Muscle layer of colon (tissue), 2 donors: ENCODE data around the gene TBC1D16.

ENCODE experiments used
- H3K27ac ChIP-seq: one replicate; pipeline ENCODE4 v1.7.0; 2013; ENCODE audit warnings: low read depth, mild to moderate bottlenecking, low read length, moderate library complexity
- H3K27me3 ChIP-seq, 2 donors: one replicate each; pipeline ENCODE4 v1.7.0; 2013; ENCODE audit warnings: low read length in 2 of 2, mild to moderate bottlenecking in 2 of 2; ENCODE audit not compliant: insufficient read depth in 2 of 2, control insufficient read depth in 1 of 2
- H3K36me3 ChIP-seq: one replicate; pipeline ENCODE4 v1.7.0; 2013; ENCODE audit warnings: mild to moderate bottlenecking, low read length; ENCODE audit not compliant: insufficient read depth
- H3K4me1 ChIP-seq: one replicate; pipeline ENCODE4 v1.7.0; 2013; ENCODE audit warnings: mild to moderate bottlenecking, low read length; ENCODE audit not compliant: insufficient read depth
- H3K4me3 ChIP-seq, 2 donors: one replicate each; pipeline ENCODE4 v1.7.0; 2013; ENCODE audit warnings: low read length in 2 of 2, low read depth in 1 of 2, mild to moderate bottlenecking in 1 of 2, moderate library complexity in 1 of 2
- H3K9ac ChIP-seq: one replicate; pipeline ENCODE4 v1.7.0; 2013; ENCODE audit warnings: low read length
- H3K9me3 ChIP-seq: one replicate; pipeline ENCODE4 v1.7.0; 2013; ENCODE audit warnings: mild to moderate bottlenecking, low read length
- donor health status: abdominal sarcoma.
- donor health status: Adenocarcinoma of cecum.

Gene TBC1D16

DNA sequence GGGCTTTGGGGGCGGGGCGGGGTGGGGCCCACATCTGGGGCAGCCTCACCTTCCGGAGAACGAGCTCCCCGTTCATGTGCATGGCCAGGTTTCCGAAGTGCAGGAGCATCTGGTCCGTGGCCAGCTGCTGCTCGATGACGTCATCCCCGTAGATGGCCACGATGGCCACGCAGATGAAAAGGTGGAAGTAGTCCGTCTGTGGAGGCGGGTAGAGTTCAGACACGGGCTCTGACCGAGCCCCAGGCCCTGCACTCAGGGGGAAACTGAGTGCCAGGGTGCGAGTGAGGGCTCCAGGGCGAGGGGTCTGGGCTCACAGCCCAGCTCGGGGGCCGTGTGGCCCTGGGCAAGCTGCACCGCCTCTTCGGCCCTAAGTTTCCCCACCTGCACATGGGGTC is 93.7 kb downstream of the TBC1D16 start:
- Histone ChIP-seq H3K9me3 (no peaks in the 10 kb centered on the region), H3K36me3 (peaks cover 5% of the 10 kb centered on the region), H3K4me1 (no peaks in the 10 kb centered on the region), H3K9ac (no peak overlapping the region), H3K4me3 (no peak overlapping the region), H3K27ac (no peak overlapping the region), H3K27me3 (no peaks in the 10 kb centered on the region)

DNA sequence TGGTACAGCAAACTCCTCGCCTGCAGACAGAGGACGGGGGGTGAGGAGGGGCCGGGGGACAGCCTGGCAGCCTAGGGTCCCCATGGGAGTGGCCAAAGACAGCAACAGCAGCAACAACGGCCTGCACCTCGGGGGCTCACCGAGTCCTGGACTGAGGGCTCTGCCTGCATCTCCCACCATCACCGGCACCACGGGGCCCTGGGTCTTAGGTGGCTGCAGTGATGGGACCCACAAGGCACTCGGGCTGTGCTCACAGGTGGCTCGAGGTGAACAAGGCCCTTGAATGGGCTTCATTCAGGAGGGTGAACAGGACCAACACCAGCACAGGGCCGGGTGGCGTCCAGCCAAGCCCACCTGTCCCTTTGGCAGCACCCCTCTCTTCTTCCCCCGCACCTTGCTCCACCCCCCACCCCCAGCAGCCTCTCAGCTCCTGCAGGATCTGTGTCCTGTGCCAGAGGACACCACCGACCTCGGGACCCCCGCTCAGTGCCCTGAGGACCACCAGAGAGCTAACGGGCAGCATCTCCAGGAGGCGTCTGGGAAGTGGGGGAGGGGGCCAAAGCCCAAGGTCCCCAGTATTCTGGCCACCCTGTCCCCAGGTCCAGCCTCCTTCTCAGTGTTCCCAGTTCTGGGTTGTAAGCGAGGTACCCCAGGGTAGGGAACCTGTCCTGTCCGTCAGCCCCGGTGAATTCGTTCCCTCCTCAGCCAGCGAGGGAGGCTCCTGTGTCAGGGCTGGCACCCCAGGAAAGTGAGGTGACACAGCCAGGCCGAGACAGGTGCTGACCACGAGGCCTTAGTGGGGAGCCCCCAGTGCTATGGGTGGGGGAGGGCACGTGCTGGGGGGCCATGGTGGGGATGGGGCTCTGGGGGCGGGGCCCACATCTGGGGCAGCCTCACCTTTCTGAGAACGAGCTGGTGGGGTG is 94.3 kb downstream of the TBC1D16 start:
- H3K27me3 ChIP-seq, result no peaks in the 10 kb centered on the region
- no peak overlapping the region for H3K4me3 ChIP-seq
- no peaks in the 10 kb centered on the region for H3K9me3 ChIP-seq
- no peaks in the 10 kb centered on the region for H3K4me1 ChIP-seq
- peaks cover 5% of the 10 kb centered on the region for H3K36me3 ChIP-seq
- no peak overlapping the region for H3K27ac ChIP-seq
- H3K9ac ChIP-seq, result no peak overlapping the region

DNA sequence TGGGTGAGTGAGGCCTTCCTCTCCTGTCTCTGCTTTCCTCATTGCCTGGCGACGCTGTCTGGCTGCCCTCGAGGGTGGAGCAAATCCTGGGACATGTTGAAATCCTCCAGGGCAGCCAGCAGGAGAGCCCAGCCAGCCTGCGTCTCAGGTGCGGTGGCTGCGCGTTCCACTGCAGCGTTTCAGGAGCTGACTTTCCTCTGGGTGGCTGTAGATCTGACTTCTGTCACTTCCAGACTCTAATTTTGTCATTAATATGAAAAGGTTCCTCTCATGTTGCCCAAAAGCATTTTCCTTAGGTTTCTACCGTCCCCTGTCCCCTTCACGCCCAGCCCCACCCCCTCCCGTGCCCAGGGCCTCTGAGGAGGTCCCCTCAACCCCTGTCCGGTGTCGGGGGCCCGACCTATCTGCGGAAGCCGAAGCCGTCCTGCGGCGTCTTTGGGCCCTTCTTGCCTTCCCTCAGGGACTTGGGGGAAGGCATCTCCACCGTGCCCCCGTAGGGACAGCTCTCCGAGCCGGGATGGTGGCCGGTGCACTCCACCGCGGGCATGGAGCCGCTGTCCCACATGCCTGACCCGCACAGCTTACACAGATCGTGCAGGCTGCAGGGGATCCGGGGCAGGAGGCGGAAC is 95.1 kb downstream of the TBC1D16 start:
- no peaks in the 10 kb centered on the region for H3K9me3 ChIP-seq
- no peak overlapping the region for H3K27ac ChIP-seq
- H3K9ac ChIP-seq, result no peak overlapping the region
- peaks cover 5% of the 10 kb centered on the region for H3K36me3 ChIP-seq
- no peaks in the 10 kb centered on the region for H3K27me3 ChIP-seq
- no peak overlapping the region for H3K4me3 ChIP-seq
- H3K4me1 ChIP-seq, result no peaks in the 10 kb centered on the region

DNA sequence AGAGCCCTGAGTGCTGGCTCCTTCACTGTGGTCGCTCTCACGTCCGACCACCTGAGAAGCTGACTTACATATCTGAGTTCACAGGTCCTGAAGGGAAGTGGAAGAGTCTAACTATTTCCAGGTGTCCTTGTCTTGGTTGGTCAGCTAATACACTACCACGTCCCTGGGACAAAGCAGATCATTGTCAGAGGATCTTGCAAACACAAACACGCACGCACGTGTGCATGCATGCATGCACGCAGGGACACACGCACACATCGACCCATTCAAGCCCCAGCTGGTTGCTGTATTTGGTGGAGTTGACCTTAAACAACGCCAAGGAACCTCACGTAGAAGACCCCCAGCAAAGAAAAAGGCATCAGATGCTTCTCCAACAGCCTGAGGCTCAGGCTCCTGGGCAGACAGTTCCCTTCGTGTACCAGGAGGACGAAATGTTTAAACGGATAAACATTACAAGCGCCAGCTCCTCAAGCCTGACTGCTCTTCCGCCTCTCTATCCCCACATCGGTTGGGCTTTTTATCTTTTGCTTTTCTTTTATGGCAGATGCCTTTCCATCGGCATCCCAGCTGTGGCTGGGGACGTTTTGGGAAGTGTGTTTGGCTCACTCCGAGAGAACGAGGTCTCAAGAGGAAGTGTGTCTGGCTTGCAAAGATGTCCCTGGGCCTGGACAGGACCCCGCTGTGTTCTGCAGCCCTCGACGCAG is 95.8 kb downstream of the TBC1D16 start:
- H3K36me3 ChIP-seq, result peaks cover 5% of the 10 kb centered on the region
- H3K9ac ChIP-seq, result no peak overlapping the region

DNA sequence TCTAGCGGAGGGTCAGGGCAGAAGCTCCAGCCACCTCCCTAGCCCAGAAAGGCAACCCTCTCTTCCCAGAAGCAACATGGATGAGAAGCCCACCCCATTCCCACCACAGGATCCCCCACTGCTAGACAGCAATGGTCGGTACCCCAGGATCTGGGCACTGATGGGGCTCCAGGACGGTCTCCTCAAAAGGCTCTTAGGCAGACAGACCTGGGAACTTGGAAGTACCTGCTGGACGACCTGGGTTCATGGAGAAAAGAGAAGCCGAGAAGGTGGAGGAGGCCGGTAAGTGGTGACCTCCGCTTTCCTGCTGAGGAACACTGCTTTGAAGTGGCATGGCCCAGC is 96.6 kb downstream of the TBC1D16 start:
- Histone ChIP-seq H3K9me3 (no peaks in the 10 kb centered on the region), H3K27me3 (no peaks in the 10 kb centered on the region), H3K36me3 (peaks cover 2% of the 10 kb centered on the region), H3K27ac (no peak overlapping the region), H3K4me1 (no peaks in the 10 kb centered on the region), H3K9ac (no peak overlapping the region), H3K4me3 (no peak overlapping the region)

More for the DNA sequence above, 95.8 kb downstream of the TBC1D16 start:
- H3K27me3 ChIP-seq, result no peaks in the 10 kb centered on the region
- no peak overlapping the region for H3K4me3 ChIP-seq
- H3K27ac ChIP-seq, result no peak overlapping the region
- no peaks in the 10 kb centered on the region for H3K9me3 ChIP-seq
- H3K4me1 ChIP-seq, result no peaks in the 10 kb centered on the region

DNA sequence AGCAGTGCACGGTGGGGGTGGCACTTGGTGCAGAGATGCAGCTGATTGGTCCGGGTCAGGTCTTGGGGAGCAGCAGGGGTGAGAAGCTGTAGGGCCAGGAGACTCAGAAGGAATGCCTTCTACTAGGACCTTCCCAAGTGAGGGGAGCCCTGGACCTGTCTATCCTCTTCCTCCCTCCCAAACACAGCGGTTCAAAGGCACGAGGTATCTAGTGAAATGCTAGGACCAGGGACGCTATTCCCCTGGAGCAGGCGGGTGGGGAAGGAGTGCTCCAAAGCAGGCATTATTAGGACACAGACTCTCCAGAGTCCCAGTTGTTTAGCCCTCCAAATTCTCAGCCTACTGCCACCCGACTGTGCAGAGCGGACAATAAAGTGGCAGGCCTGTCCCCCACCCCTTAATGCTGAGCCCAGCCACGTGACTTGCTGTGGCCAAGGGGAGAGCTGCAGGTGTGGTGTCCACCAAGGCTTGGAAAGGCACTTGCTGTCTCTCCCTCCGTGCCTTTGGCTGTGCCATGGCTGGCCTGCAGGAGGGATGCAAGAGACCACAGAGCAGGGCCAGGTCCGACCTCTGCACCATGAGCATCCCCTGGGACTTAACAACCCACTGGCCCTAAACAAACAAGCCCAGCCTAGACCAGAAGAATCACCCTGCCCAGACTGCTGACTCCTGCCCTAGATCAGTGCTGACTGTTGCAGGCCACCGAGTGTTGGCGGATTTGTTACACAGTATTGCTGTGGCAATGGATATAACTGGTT is 97.2 kb downstream of the TBC1D16 start:
- Histone ChIP-seq H3K27ac (no peak overlapping the region), H3K9ac (no peak overlapping the region), H3K4me1 (no peaks in the 10 kb centered on the region), H3K27me3 (no peaks in the 10 kb centered on the region), H3K4me3 (no peak overlapping the region), H3K9me3 (no peaks in the 10 kb centered on the region), H3K36me3 (no peaks in the 10 kb centered on the region)

DNA sequence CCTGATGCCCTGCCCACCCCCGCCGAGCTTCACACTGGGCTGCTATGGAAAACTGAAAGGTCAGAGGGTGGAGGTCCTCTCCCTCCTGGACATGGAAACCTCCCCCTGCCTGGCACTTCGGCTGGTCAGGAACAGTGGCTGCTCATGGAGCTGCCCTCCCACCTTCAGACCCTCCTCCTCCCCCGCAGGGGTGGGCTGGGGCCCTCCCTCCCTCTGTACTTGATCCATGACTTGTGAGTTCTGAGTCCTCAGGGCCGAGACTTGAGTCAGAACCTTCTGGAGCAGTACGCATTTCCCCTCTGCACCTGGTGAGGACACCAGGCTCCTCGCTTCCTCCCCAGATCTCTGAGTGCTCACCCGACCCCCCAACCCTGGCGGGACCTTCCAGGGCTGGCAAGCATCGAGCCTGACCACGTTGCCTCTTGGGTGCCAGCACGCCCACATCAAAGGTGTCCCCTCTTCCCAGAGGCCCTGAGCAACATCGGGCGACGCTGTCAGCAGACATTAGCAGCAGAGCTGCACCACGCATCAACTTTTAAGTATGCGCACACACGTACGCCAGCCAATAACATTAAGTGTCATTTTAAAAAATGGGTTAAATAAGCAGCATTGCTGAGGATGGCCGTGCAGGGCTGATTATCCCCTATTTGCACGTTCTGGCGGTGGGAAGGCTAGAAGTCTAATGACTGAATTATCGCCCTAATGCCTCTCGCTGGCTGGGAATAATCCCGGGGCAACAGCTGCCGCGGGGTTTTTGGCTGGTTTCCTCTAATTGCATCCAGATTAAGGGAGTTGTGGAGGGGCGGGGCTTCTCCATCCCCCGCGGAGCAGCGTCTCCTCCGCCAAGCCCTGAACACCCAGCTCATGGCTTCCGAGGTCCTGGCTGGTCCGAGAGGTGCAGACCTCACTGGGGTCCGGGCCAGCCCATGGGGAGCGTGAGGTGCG is 98.0 kb downstream of the TBC1D16 start:
- Histone ChIP-seq H3K27ac (no peak overlapping the region), H3K9ac (no peak overlapping the region)

DNA sequence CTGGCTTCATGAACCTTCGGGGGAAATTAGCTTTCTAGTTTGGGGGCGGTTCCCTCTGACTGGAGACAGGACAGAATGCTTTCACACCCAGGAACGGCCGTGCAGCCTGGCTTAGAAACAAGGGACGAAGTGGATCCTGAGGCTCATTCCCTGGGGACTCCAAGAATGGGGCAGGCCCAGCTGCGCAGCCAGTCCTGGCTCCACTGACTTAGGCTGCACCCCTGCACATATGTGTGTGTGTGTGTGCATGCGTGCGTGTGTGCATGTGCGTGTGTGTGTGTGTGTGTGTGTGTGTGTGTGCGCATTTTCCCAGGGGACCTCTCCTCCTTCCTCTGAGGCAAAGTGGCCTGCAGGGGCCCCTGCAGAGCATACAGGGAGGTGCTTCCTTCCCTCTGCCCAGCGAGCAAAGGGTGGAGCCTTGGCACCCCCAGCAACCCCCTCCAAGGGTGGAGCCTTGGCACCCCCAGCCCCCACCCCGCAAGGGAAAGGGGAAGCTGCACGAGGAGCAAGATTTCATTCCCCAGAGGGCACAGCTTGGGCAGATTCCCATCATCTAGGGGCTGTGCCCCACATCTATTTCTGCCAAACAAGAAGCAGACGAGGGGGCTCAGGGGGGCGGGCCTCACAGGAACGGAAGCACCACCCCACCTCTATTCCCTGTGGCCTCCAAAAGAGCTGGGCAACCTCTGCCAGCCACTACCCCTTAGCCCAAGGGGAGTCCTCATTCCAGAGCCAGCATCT is 98.9 kb downstream of the TBC1D16 start:
- Histone ChIP-seq H3K9me3 (no peaks in the 10 kb centered on the region), H3K4me1 (no peaks in the 10 kb centered on the region), H3K27me3 (peaks cover 0 to 10% of the 10 kb centered on the region in 2 donors), H3K9ac (no peak overlapping the region), H3K27ac (no peak overlapping the region), H3K4me3 (no peak overlapping the region), H3K36me3 (no peaks in the 10 kb centered on the region)

More for the DNA sequence above, 98.0 kb downstream of the TBC1D16 start:
- Histone ChIP-seq H3K4me1 (no peaks in the 10 kb centered on the region), H3K27me3 (peaks cover 0 to 5% of the 10 kb centered on the region in 2 donors), H3K4me3 (no peak overlapping the region), H3K36me3 (no peaks in the 10 kb centered on the region), H3K9me3 (no peaks in the 10 kb centered on the region)

DNA sequence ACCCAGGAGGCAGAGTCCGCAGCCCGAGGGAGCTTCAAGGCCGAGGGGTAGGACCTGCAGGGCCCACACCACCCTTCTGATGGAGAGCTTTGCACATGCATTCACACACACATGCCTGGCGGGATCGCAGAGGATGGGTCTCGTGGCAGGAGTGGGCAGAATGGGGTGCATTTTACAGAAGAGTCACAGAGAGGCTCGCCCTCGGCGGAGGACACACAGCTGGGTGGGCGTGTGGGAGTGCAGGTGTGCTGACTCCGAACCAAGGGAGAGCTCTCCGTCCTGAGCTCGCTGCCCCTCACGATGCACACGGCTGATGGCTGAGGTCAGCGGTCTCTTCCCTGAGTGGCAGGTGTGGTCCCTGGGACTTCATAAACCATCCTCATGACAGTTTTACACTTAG is 99.6 kb downstream of the TBC1D16 start:
- H3K36me3 ChIP-seq, result no peaks in the 10 kb centered on the region
- peaks cover 7 to 18% of the 10 kb centered on the region in 2 donors for H3K27me3 ChIP-seq
- H3K27ac ChIP-seq, result no peak overlapping the region
- H3K9ac ChIP-seq, result no peak overlapping the region
- no peak overlapping the region for H3K4me3 ChIP-seq
- H3K4me1 ChIP-seq, result no peaks in the 10 kb centered on the region
- H3K9me3 ChIP-seq, result no peaks in the 10 kb centered on the region
